ENCODE data around the gene ATN1. TPM values are rescaled to one million over a fixed set of nuclear protein-coding genes. Genes with fewer than 3 reads are reported as not detected.

ATN1 gene
- total RNA-seq, 2 donors from 2014 or later = 109 to 163 TPM

DNA sequence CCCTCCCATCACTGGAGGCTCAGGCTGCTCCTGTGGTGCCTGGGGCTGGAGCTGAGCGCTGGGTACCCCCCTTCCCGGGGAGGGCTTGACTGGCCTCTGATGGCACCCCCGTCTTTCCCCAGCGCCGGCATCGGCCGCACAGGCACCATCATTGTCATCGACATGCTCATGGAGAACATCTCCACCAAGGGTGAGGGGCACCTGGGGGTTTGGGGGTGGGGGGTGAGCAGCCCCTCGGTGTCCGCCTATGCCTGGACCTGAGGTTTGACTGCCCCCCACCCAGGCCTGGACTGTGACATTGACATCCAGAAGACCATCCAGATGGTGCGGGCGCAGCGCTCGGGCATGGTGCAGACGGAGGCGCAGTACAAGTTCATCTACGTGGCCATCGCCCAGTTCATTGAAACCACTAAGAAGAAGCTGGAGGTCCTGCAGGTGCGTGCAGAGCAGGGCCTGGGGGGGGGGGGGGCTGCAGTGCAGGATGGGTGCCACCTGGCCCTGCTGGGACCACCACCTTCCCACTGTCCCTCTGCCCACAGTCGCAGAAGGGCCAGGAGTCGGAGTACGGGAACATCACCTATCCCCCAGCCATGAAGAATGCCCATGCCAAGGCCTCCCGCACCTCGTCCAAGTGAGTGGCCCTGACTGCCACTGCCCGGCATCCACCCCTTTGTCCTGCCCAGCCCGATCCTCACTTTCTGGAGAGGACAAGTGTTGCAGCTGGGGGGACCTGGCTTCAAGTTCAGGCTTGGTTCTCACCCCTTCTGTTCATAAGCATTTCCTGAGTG lies 32.2 kb downstream of the ATN1 start:
- ATAC-seq (ENCODE audit: insufficient number of reproducible peaks, low FRiP score, low read depth) = no peak
- DNase-seq (ENCODE audit: low spot score) = no peak
- TF ChIP-seq, protein P1, sequence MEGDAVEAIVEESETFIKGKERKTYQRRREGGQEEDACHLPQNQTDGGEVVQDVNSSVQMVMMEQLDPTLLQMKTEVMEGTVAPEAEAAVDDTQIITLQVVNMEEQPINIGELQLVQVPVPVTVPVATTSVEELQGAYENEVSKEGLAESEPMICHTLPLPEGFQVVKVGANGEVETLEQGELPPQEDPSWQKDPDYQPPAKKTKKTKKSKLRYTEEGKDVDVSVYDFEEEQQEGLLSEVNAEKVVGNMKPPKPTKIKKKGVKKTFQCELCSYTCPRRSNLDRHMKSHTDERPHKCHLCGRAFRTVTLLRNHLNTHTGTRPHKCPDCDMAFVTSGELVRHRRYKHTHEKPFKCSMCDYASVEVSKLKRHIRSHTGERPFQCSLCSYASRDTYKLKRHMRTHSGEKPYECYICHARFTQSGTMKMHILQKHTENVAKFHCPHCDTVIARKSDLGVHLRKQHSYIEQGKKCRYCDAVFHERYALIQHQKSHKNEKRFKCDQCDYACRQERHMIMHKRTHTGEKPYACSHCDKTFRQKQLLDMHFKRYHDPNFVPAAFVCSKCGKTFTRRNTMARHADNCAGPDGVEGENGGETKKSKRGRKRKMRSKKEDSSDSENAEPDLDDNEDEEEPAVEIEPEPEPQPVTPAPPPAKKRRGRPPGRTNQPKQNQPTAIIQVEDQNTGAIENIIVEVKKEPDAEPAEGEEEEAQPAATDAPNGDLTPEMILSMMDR (IDR thresholded peaks at IDR 0.05) = no peak
- Histone ChIP-seq H3K9me3 (no peaks in the 10 kb centered on the region), H3K4me3 (no peak overlapping the region), H3K36me3 (no peaks in the 10 kb centered on the region), H3K27ac (no peak overlapping the region), H3K4me1 (ENCODE audit: control insufficient read depth in 1 of 2, low read depth in 2 of 2) (peaks cover 6 to 10% of the 10 kb centered on the region in 2 donors), H3K27me3 (replicated peaks; ENCODE audit: insufficient read depth) (no peaks in the 10 kb centered on the region)

DNA sequence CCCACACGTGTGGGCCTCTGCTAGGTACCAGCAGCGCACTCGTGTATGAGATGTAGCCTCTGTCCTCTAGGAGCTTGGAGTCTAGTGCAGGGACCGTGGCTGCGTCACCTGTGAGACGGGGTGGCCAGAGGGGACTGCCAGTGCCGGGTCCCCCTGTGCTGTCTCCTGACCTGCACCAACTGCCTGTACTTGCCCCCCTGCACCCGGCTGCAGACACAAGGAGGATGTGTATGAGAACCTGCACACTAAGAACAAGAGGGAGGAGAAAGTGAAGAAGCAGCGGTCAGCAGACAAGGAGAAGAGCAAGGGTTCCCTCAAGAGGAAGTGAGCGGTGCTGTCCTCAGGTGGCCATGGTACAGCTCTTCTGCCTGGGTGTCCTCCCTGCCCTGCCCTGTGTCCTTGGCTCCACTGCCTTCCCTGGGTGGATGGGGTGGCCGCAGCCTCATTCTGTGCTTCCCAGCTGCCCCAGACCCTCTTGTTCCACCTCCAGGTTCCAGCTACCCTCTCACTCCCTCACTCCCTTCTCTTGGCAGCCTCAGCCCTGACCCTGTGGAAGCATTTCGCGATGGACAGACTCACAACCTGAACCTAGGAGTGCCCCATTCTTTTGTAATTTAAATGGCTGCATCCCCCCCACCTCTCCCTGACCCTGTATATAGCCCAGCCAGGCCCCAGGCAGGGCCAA lies 33.0 kb downstream of the ATN1 start:
- ATAC-seq (ENCODE audit: insufficient number of reproducible peaks, low FRiP score, low read depth) (no peak), DNase-seq (ENCODE audit: low spot score) (no peak)
- peaks cover 6 to 10% of the 10 kb centered on the region in 2 donors for H3K4me1 ChIP-seq (ENCODE audit: control insufficient read depth in 1 of 2, low read depth in 2 of 2)
- TF ChIP-seq, protein P1 (IDR thresholded peaks at IDR 0.05) = no peak
- H3K4me3 ChIP-seq = peak overlapping the region; percentile 25
- H3K27me3 ChIP-seq (replicated peaks; ENCODE audit: insufficient read depth) = no peaks in the 10 kb centered on the region
- peak overlapping the region in 1 of 2 donors; percentile 41 for H3K27ac ChIP-seq
- H3K9me3 ChIP-seq = no peaks in the 10 kb centered on the region
- peaks cover 6% of the 10 kb centered on the region for H3K36me3 ChIP-seq

DNA sequence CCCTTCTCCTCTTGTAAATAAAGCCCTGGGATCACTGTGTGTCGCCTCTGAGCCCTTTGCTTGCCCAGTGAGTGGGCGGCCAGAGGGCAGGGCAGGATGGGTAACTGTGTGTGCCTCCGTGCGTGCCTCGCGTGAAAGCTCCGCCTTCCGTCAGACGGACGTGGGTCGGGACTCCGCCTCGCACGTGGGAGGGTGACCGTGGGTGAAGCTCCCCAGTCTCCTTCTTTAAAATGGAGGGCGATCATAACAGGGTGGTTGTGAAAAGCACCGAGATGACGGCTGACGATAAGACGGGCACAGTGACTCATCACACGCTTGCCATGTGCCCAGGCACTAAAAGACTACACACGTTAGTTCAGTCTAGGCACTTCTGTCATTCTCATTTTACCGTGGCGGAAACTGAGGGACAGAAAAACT lies 33.5 kb downstream of the ATN1 start:
- DNase-seq (ENCODE audit: low spot score) (no peak), ATAC-seq (ENCODE audit: insufficient number of reproducible peaks, low FRiP score, low read depth) (peak; percentile 15)
- Histone ChIP-seq H3K4me1 (ENCODE audit: control insufficient read depth in 1 of 2, low read depth in 2 of 2) (peaks cover 6 to 10% of the 10 kb centered on the region in 2 donors), H3K36me3 (peaks cover 11% of the 10 kb centered on the region), H3K9me3 (no peaks in the 10 kb centered on the region), H3K27ac (peak overlapping the region; percentile 12 to 41), H3K4me3 (peak overlapping the region; percentile 25), H3K27me3 (replicated peaks; ENCODE audit: insufficient read depth) (no peaks in the 10 kb centered on the region)
- TF ChIP-seq, protein P1 (IDR thresholded peaks at IDR 0.05) = no peak

DNA sequence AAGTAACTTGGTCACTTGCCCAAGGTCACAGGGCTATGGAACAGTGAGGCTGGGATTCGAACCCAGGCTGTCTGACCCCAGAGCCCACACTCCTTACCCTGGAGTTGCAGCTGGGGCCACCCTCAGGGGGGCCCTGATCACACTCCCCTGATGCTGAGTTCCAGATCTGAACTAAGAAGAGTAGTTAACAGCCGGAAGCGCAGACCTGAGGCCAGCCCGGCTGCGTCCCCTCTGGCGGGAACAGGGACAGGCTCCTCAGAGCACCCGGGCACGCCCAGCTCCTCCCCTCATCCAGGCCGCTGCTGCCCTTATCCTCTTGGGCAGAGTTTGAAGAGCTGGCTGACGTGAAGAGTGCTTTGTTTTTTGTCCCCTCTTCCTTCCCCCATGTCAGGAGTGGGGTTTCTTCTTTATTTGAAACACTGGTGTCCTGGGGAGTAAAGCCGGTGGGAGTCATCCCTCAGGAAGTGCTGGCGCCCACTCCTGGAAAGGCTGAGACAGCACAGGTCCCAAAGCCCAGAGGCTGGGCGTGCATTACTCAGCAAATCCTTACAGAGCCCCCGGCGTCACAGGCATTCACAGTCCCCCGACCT lies 34.0 kb downstream of the ATN1 start:
- Histone ChIP-seq H3K4me1 (ENCODE audit: control insufficient read depth in 1 of 2, low read depth in 2 of 2) (peaks cover 6 to 10% of the 10 kb centered on the region in 2 donors), H3K4me3 (peak overlapping the region; percentile 25), H3K36me3 (peaks cover 17% of the 10 kb centered on the region), H3K27me3 (replicated peaks; ENCODE audit: insufficient read depth) (no peaks in the 10 kb centered on the region), H3K27ac (peak overlapping the region; percentile 12 to 41), H3K9me3 (no peaks in the 10 kb centered on the region)
- DNase-seq (ENCODE audit: low spot score) (no peak), ATAC-seq (ENCODE audit: insufficient number of reproducible peaks, low FRiP score, low read depth) (no peak)
- TF ChIP-seq, protein P1 (IDR thresholded peaks at IDR 0.05) = peak; percentile 23
